Lower lobe of right lung (tissue), 2 donors: ENCODE results near the gene RALBP1. TPM values are rescaled to one million over a fixed set of nuclear protein-coding genes. Genes with fewer than 3 reads are reported as not detected.

Experiments used
- ATAC-seq, 2 donors: fragments of 200-7000 bp; cut with Tn5 transposase; one replicate each; pipeline ENCODE4 v1.9.1; 2020 to 2022; ENCODE audit warnings: mild to moderate bottlenecking in 2 of 2, moderate library complexity in 2 of 2
- DNase-seq: peaks from one replicate; pipeline ENCODE4 v3.0.0-alpha.2; 2020
- H3K27ac ChIP-seq: fragments of 200-600 bp; one replicate; pipeline ENCODE4 v1.8.0; 2022
- H3K27me3 ChIP-seq: fragments of 200-600 bp; one replicate; pipeline ENCODE4 v1.8.0; 2022; ENCODE audit warnings: low read depth
- H3K36me3 ChIP-seq: fragments of 200-600 bp; one replicate; pipeline ENCODE4 v1.8.0; 2022; ENCODE audit warnings: mild to moderate bottlenecking
- H3K4me1 ChIP-seq: fragments of 200-600 bp; one replicate; pipeline ENCODE4 v1.8.0; 2022
- H3K4me3 ChIP-seq: fragments of 200-600 bp; one replicate; pipeline ENCODE4 v1.8.0; 2022; ENCODE audit warnings: mild to moderate bottlenecking
- H3K9me3 ChIP-seq: fragments of 200-600 bp; one replicate; pipeline ENCODE4 v1.8.0; 2022
- CTCF ChIP-seq: fragments of 200-600 bp; IDR thresholded peaks from one replicate; pipeline ENCODE4 v1.8.0; 2022; ENCODE audit warnings: antibody characterized with exemption, mild to moderate bottlenecking
- intact Hi-C: fragments of 100-400 bp; cut with DNase I; formaldehyde crosslinking; loops from one replicate; pipeline ENCODE4 v1.11.0; 2022
- total RNA-seq: library from RNA; stranded (reverse); fragmentation: NEBNext Ultra II Directional; extraction: Animal tissue kit (Norgen Biotek cat#: 25700); gene quantifications from one replicate; pipeline ENCODE4 v1.2.1, GENCODE V29; 2021
- donor health status: DM: no; HTN: yes; CAD: no; lungs with severe emphysema.

Gene RALBP1
- total RNA-seq, 1 donor from 2014 or later = 58.1 TPM

- Histone ChIP-seq H3K27me3 (no peaks in the 10 kb centered on the region), H3K36me3 (no peaks in the 10 kb centered on the region), H3K27ac (no peak overlapping the region), H3K4me1 (no peaks in the 10 kb centered on the region), H3K9me3 (peaks cover 17% of the 10 kb centered on the region), H3K4me3 (no peak overlapping the region)
- no peak for DNase-seq
- no peak for ATAC-seq
- TF ChIP-seq CTCF = no peak
- intact Hi-C loops = no loop called here
Measured at GRCh38 chr18:9466127-9466526, 9.2 kb upstream of the RALBP1 start.

GRCh38 chr18:9466846-9467245 is 8.5 kb upstream of the RALBP1 start:
- ATAC-seq (no peak), DNase-seq (no peak)
- H3K4me1 ChIP-seq = no peaks in the 10 kb centered on the region
- H3K9me3 ChIP-seq = peaks cover 17% of the 10 kb centered on the region
- no peak overlapping the region for H3K27ac ChIP-seq
- intact Hi-C loops = no loop called here
- no peaks in the 10 kb centered on the region for H3K36me3 ChIP-seq
- no peaks in the 10 kb centered on the region for H3K27me3 ChIP-seq
- H3K4me3 ChIP-seq = no peak overlapping the region
- TF ChIP-seq CTCF = no peak

- DNase-seq (no peak), ATAC-seq (no peak)
- Histone ChIP-seq H3K4me1 (peaks cover 3% of the 10 kb centered on the region), H3K36me3 (no peaks in the 10 kb centered on the region), H3K4me3 (no peak overlapping the region), H3K27ac (no peak overlapping the region), H3K9me3 (peaks cover 17% of the 10 kb centered on the region), H3K27me3 (no peaks in the 10 kb centered on the region)
- no peak for TF ChIP-seq CTCF
- intact Hi-C loops = no loop called here
Measured at GRCh38 chr18:9468998-9469397, 6.3 kb upstream of the RALBP1 start.

GRCh38 chr18:9469685-9470084 is 5.6 kb upstream of the RALBP1 start:
- peaks cover 7% of the 10 kb centered on the region for H3K4me1 ChIP-seq
- DNase-seq (no peak), ATAC-seq (no peak)
- H3K4me3 ChIP-seq = no peak overlapping the region
- peaks cover 17% of the 10 kb centered on the region for H3K9me3 ChIP-seq
- no peak overlapping the region for H3K27ac ChIP-seq
- no peaks in the 10 kb centered on the region for H3K27me3 ChIP-seq
- intact Hi-C loops = no loop called here
- TF ChIP-seq CTCF = no peak
- H3K36me3 ChIP-seq = no peaks in the 10 kb centered on the region

GRCh38 chr18:9474108-9474982 is 968 bp upstream of the RALBP1 start:
- intact Hi-C loops = no loop called here
- Histone ChIP-seq H3K4me1 (peaks cover 21% of the 10 kb centered on the region), H3K27ac (peak overlapping the region; percentile 95), H3K9me3 (no peaks in the 10 kb centered on the region), H3K4me3 (peak overlapping the region; percentile 92), H3K27me3 (no peaks in the 10 kb centered on the region), H3K36me3 (peaks cover 4% of the 10 kb centered on the region)
- DNase-seq (no peak), ATAC-seq (peak; percentile 87)
- TF ChIP-seq CTCF = no peak
